HCT116 (cell line): Measurements from ENCODE around the gene IGSF3. TPM values are rescaled to one million over a fixed set of nuclear protein-coding genes. Genes with fewer than 3 reads are reported as not detected.
"Not testable (repeated sequence)": the region's sequence is repeated elsewhere in the genome, so short reads cannot be mapped to it uniquely, and the experiment has no call there.

Experiments
- ATAC-seq: fragments of 200-7000 bp; cut with Tn5 transposase; 2 replicates; pipeline ENCODE4 v1.9.1; 2020; ENCODE audit warnings: mild to moderate bottlenecking, moderate library complexity
- BruUV-seq: library from RNA; stranded (reverse); fragments of 400-500 nt; replicated peaks from 2 replicates; lab custom pipeline; 2021; lab: Mats Ljungman, UMichigan
- CTCF ChIA-PET: fragments of 300-600 bp; sonication (Branson Sonifier 250); formaldehyde crosslinking; loops from one replicate; lab custom pipeline; 2021; ENCODE audit warnings: antibody characterized with exemption; lab: Charles Lee
- POLR2A ChIA-PET: fragments of 300-600, 350-600 bp; sonication (Branson Sonifier 250); formaldehyde crosslinking; loops from one replicate; lab custom pipeline; 2021; ENCODE audit warnings: antibody characterized with exemption; lab: Charles Lee
- RAD21 ChIA-PET, 2 experiments: fragments of 300-600 bp; sonication (Branson Sonifier 250); formaldehyde crosslinking; loops; one replicate each; lab custom pipeline; 2023; ENCODE audit warnings: low total read pairs in 2 of 2; ENCODE audit not compliant: uncharacterized antibody in 2 of 2, unreplicated experiment in 2 of 2, low non-redundant PET in 1 of 2; lab: Charles Lee
- DNase-seq: peaks from one replicate; pipeline ENCODE4 v3.0.0-alpha.2; 2010; ENCODE audit warnings: low read depth, low spot score
- H2AFZ ChIP-seq: fragments of 200-600 bp; shearing (Covaris generic), sonication (generic); 2 replicates; pipeline ENCODE4 v1.6.1; 2017; ENCODE audit warnings: low read depth, mixed run types, mixed read lengths, antibody characterized with exemption, low read length; ENCODE audit not compliant: poor library complexity, severe bottlenecking
- H3K27ac ChIP-seq: 2 replicates; pipeline ENCODE4 v1.5.1; 2012; ENCODE audit warnings: low read depth, low read length
- H3K27me3 ChIP-seq: fragments of 200-600 bp; sonication (generic); 2 replicates; pipeline ENCODE4 v1.6.1; 2016; ENCODE audit warnings: mixed run types, low read length, mixed read lengths; ENCODE audit not compliant: insufficient read depth
- H3K36me3 ChIP-seq, 2 experiments: fragments of 200-500 bp in 1 of 2; fragments of 200-600 bp in 1 of 2; sonication (Bioruptor generic) in 1 of 2; sonication (generic) in 1 of 2; 2 replicates each; pipeline versions ENCODE4 v1.5.1 to v1.6.1; 2014 to 2016; ENCODE audit warnings: low read length in 2 of 2, inconsistent platforms in 1 of 2, mixed read lengths in 1 of 2, mixed run types in 1 of 2; ENCODE audit not compliant: insufficient read depth in 2 of 2, control insufficient read depth in 1 of 2
- H3K4me1 ChIP-seq, 2 experiments: fragments of 200-600 bp in 1 of 2; sonication (generic) in 1 of 2; 2 replicates each; pipeline versions ENCODE4 v1.5.1 to v1.6.1; 2012 to 2017; ENCODE audit warnings: low read length in 2 of 2, inconsistent platforms in 1 of 2, mild to moderate bottlenecking in 1 of 2, mixed read lengths in 1 of 2, mixed run types in 1 of 2, moderate library complexity in 1 of 2; ENCODE audit not compliant: insufficient read depth in 2 of 2, control insufficient read depth in 1 of 2
- H3K4me2 ChIP-seq: fragments of 200-600 bp; sonication (generic); 2 replicates; pipeline ENCODE4 v1.6.1; 2017; ENCODE audit warnings: mixed run types, low read length, mixed read lengths
- H3K4me3 ChIP-seq, 2 experiments: fragments of 200-600 bp in 1 of 2; sonication (generic) in 1 of 2; replicated peaks in 1 of 2; 2 replicates each; pipeline ENCODE4 v1.5.1; 2011 to 2016; ENCODE audit warnings: low read length in 2 of 2, control low read depth in 1 of 2, low read depth in 1 of 2, mild to moderate bottlenecking in 1 of 2, mixed read lengths in 1 of 2, mixed run types in 1 of 2
- H3K79me2 ChIP-seq: fragments of 200-600 bp; sonication (generic); 2 replicates; pipeline ENCODE4 v1.6.1; 2017; ENCODE audit warnings: mild to moderate bottlenecking, mixed run types, low read length, moderate library complexity, mixed read lengths; ENCODE audit not compliant: insufficient read depth
- H3K9ac ChIP-seq: fragments of 200-600 bp; sonication (generic); 2 replicates; pipeline ENCODE4 v1.6.1; 2016; ENCODE audit warnings: low read length, mixed read lengths
- H3K9me2 ChIP-seq: fragments of 200-600 bp; sonication (generic), shearing (Covaris generic); 2 replicates; pipeline ENCODE4 v1.6.1; 2017; ENCODE audit warnings: mixed run types, mild to moderate bottlenecking, moderate library complexity; ENCODE audit not compliant: insufficient read depth
- H3K9me3 ChIP-seq, 2 experiments: fragments of 200-500 bp in 1 of 2; fragments of 200-600 bp in 1 of 2; sonication (Bioruptor generic) in 1 of 2; sonication (generic) in 1 of 2; 2 replicates each; pipeline ENCODE4 v1.6.1; 2014 to 2017; ENCODE audit warnings: low read length in 2 of 2, mixed read lengths in 2 of 2, inconsistent platforms in 1 of 2, low read depth in 1 of 2, mild to moderate bottlenecking in 1 of 2, mixed run types in 1 of 2, moderate library complexity in 1 of 2; ENCODE audit not compliant: control insufficient read depth in 1 of 2, insufficient read depth in 1 of 2
- H4K20me1 ChIP-seq: fragments of 200-600 bp; sonication (generic), shearing (Covaris generic); 2 replicates; pipeline ENCODE4 v1.6.1; 2017; ENCODE audit warnings: mixed run types, mild to moderate bottlenecking, moderate library complexity; ENCODE audit not compliant: insufficient read depth
- intact Hi-C: fragments of 100-400 bp; cut with micrococcal nuclease; formaldehyde crosslinking; loops from 2 replicates; pipeline ENCODE4 v1.10.0; 2022
- total RNA-seq: library from RNA; stranded (reverse); gene quantifications from one replicate; pipeline ENCODE4 v1.2.1, GENCODE V29; 2021; ENCODE audit not compliant: unreplicated experiment

The IGSF3 gene
- total RNA-seq, 1 experiment from 2014 or later: 18.6 TPM

- H3K9me2 ChIP-seq, H3K9ac ChIP-seq, H3K79me2 ChIP-seq, H3K9me3 ChIP-seq, POLR2A ChIA-PET, CTCF ChIA-PET, H2AFZ ChIP-seq, intact Hi-C loops, H3K36me3 ChIP-seq, H3K4me3 ChIP-seq, BruUV-seq, H3K27me3 ChIP-seq, DNase-seq, H4K20me1 ChIP-seq, H3K27ac ChIP-seq, RAD21 ChIA-PET, H3K4me2 ChIP-seq, H3K4me1 ChIP-seq, ATAC-seq: not testable (repeated sequence)
These were observed 58.7 kb downstream of the IGSF3 start for GRCh38 chr1:116608841-116609240.

GRCh38 chr1:116608151-116608550 is 59.4 kb downstream of the IGSF3 start:
- H3K4me2 ChIP-seq, H2AFZ ChIP-seq, H3K9me3 ChIP-seq, H3K79me2 ChIP-seq, H3K27me3 ChIP-seq, DNase-seq, H3K27ac ChIP-seq, ATAC-seq, intact Hi-C loops, RAD21 ChIA-PET, H3K4me1 ChIP-seq, H3K4me3 ChIP-seq, H3K9ac ChIP-seq, H3K36me3 ChIP-seq, POLR2A ChIA-PET, H3K9me2 ChIP-seq, H4K20me1 ChIP-seq, CTCF ChIA-PET, BruUV-seq: not testable (repeated sequence)

- H3K9me3 ChIP-seq, DNase-seq, H2AFZ ChIP-seq, H3K4me1 ChIP-seq, H3K27me3 ChIP-seq, H4K20me1 ChIP-seq, BruUV-seq, H3K4me2 ChIP-seq, H3K79me2 ChIP-seq, H3K9ac ChIP-seq, H3K27ac ChIP-seq, RAD21 ChIA-PET, intact Hi-C loops, H3K9me2 ChIP-seq, H3K36me3 ChIP-seq, POLR2A ChIA-PET, CTCF ChIA-PET, ATAC-seq, H3K4me3 ChIP-seq: not testable (repeated sequence)
These were observed 60.1 kb downstream of the IGSF3 start for GRCh38 chr1:116607463-116607862.

- H3K9me3 ChIP-seq, ATAC-seq, H2AFZ ChIP-seq, H3K4me1 ChIP-seq, BruUV-seq, H4K20me1 ChIP-seq, CTCF ChIA-PET, intact Hi-C loops, POLR2A ChIA-PET, H3K79me2 ChIP-seq, H3K4me2 ChIP-seq, H3K4me3 ChIP-seq, RAD21 ChIA-PET, H3K27ac ChIP-seq, H3K9me2 ChIP-seq, DNase-seq, H3K9ac ChIP-seq, H3K27me3 ChIP-seq, H3K36me3 ChIP-seq: not testable (repeated sequence)
These were observed 61.5 kb downstream of the IGSF3 start for GRCh38 chr1:116606067-116606466.
